Activated T-helper 17 cell treated with anti-CD3 and anti-CD28 coated beads, Interleukin-2, amount 50 U/mL, for 72 hours (primary cell): ENCODE results near the gene KIF22. TPM values are rescaled to one million over a fixed set of nuclear protein-coding genes. Genes with fewer than 3 reads are reported as not detected.

Experiments used
- ATAC-seq: fragments of 150-1000 bp; cut with Tn5 transposase; replicated peaks from 2 replicates; pipeline ENCODE4 v1.10.0; 2021; ENCODE audit warnings: mild to moderate bottlenecking, moderate library complexity
- H3K27ac Mint-ChIP-seq: one replicate; pipeline ENCODE4 v1.8.0; 2022; ENCODE audit warnings: mixed read lengths
- H3K27me3 Mint-ChIP-seq: one replicate; pipeline ENCODE4 v1.8.0; 2022; ENCODE audit warnings: mixed read lengths
- H3K36me3 Mint-ChIP-seq: one replicate; pipeline ENCODE4 v1.8.0; 2022; ENCODE audit warnings: low read depth, mild to moderate bottlenecking, mixed read lengths
- H3K4me1 Mint-ChIP-seq: one replicate; pipeline ENCODE4 v1.8.0; 2022; ENCODE audit warnings: mixed read lengths
- H3K4me3 Mint-ChIP-seq: one replicate; pipeline ENCODE4 v1.8.0; 2022; ENCODE audit warnings: mild to moderate bottlenecking, mixed read lengths
- H3K9me3 Mint-ChIP-seq: one replicate; pipeline ENCODE4 v1.8.0; 2022; ENCODE audit warnings: mixed read lengths
- total RNA-seq, 2 donors: library from RNA; stranded (reverse); gene quantifications; one replicate each; pipeline ENCODE4 v1.2.3, GENCODE V29; 2022

Gene KIF22
- total RNA-seq, 2 donors from 2014 or later = 122 to 139 TPM

DNA sequence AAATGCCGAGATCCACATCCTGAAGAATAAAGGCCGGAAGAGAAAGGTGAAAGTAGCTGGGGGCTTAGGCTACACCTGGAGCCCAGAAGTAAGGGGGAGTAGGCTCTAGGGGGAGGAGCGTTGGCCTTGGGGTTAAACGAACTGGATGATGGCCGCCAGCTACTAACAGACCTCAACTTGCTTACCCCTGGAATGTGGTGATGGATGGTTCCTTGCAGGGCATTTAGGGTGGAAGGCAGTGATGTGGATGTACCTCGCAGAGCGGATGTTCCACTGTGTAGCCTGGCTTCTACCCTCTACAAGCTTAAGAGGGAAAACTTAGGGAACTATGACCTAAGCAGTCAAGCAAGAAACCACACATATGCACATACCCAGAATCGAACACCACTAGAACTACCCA, 13.5 kb downstream of the KIF22 start:
- peak overlapping the region; percentile 97 for H3K27ac Mint-ChIP-seq
- H3K27me3 Mint-ChIP-seq = no peaks in the 10 kb centered on the region
- H3K36me3 Mint-ChIP-seq = peaks cover 84% of the 10 kb centered on the region
- H3K4me1 Mint-ChIP-seq = peaks cover 22% of the 10 kb centered on the region
- ATAC-seq = no peak
- H3K9me3 Mint-ChIP-seq = no peaks in the 10 kb centered on the region
- H3K4me3 Mint-ChIP-seq = peak overlapping the region; percentile 92

GRCh38 chr16:29804455-29805231, 14.1 kb downstream of the KIF22 start:
- no peak for ATAC-seq
- Mint-ChIP-seq H3K4me1 (peaks cover 22% of the 10 kb centered on the region), H3K27me3 (no peaks in the 10 kb centered on the region), H3K27ac (peak overlapping the region; percentile 97), H3K4me3 (peak overlapping the region; percentile 92), H3K9me3 (no peaks in the 10 kb centered on the region), H3K36me3 (peaks cover 84% of the 10 kb centered on the region)

DNA sequence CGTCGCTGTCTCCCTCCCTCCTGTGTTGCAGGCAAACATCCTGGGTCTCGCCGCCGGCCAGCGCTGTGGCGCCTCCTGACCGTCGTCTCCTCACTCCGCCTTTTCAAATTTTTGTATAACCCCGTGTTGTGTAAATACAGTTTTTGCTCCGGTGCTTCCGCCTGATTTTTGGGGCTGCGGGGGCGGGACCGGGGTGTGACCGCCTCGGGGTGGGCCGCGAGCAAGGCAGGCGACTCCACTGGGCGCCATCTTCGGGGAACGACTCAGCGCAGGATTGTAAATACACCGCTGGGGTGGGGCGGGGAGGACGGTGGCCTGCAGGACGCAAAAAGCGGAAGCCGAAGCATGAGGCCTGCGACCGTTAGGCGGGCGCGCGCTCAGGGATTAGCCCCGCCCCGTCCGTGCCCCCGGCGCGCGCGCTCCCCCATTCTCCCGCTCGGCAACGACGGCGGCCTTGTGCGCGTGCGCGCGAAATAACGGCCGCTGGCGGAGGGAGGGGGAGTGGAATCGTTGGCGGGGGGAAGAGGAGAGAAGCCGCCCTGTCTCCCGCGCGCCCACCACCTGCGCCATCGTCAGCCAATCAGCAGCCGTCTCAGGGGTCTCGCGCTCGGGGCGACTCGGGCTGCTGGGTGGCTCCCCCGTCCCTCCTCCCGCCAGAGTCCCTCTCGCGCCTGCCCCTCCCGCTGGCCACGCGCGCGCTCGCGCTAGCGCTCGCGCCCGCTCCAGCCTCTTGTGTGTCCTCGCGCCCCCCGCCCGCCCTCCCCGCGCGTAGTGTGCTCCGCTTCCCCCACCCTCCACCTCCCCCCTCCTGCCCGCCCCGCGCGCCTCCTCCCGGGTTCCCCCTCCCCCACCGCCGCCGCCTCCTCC, 14.9 kb downstream of the KIF22 start:
- ATAC-seq = peak; percentile 63
- Mint-ChIP-seq H3K4me3 (peak overlapping the region; percentile 92), H3K27ac (peak overlapping the region; percentile 97), H3K27me3 (no peaks in the 10 kb centered on the region), H3K4me1 (peaks cover 23% of the 10 kb centered on the region), H3K36me3 (peaks cover 84% of the 10 kb centered on the region), H3K9me3 (no peaks in the 10 kb centered on the region)

GRCh38 chr16:29806099-29806579, 15.6 kb downstream of the KIF22 start, which contains the start of gene MAZ:
TSS of gene MAZ (plus strand) at chr16:29806529. CDS start at chr16:29806702, 173 bp downstream.
- Mint-ChIP-seq H3K4me3 (peak within 1 kb of the TSS; percentile 97), H3K27me3 (no peaks in the 10 kb centered on the region), H3K4me1 (peaks cover 30% of the 10 kb centered on the region), H3K36me3 (peaks cover 85% of the 10 kb centered on the region), H3K9me3 (no peaks in the 10 kb centered on the region), H3K27ac (peak within 1 kb of the TSS; percentile 98)
- no peak for ATAC-seq

DNA sequence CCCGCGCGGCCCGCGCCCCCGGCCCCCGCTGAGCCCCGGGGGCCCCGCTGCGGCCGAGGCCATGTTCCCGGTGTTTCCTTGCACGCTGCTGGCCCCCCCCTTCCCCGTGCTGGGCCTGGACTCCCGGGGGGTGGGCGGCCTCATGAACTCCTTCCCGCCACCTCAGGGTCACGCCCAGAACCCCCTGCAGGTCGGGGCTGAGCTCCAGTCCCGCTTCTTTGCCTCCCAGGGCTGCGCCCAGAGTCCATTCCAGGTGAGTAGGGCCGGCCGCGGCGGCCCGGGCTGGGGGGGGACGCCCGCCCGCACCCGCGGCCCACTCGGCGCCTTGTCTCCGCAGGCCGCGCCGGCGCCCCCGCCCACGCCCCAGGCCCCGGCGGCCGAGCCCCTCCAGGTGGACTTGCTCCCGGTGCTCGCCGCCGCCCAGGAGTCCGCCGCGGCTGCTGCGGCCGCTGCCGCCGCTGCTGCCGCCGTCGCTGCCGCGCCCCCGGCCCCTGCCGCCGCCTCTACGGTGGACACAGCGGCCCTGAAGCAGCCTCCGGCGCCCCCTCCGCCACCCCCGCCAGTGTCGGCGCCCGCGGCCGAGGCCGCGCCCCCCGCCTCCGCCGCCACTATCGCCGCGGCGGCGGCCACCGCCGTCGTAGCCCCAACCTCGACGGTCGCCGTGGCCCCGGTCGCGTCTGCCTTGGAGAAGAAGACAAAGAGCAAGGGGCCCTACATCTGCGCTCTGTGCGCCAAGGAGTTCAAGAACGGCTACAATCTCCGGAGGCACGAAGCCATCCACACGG, 16.3 kb downstream of the KIF22 start:
- Mint-ChIP-seq H3K9me3 (no peaks in the 10 kb centered on the region), H3K4me3 (peak overlapping the region; percentile 97), H3K4me1 (peaks cover 31% of the 10 kb centered on the region), H3K36me3 (peaks cover 80% of the 10 kb centered on the region), H3K27me3 (no peaks in the 10 kb centered on the region), H3K27ac (peak overlapping the region; percentile 98)
- ATAC-seq = no peak

DNA sequence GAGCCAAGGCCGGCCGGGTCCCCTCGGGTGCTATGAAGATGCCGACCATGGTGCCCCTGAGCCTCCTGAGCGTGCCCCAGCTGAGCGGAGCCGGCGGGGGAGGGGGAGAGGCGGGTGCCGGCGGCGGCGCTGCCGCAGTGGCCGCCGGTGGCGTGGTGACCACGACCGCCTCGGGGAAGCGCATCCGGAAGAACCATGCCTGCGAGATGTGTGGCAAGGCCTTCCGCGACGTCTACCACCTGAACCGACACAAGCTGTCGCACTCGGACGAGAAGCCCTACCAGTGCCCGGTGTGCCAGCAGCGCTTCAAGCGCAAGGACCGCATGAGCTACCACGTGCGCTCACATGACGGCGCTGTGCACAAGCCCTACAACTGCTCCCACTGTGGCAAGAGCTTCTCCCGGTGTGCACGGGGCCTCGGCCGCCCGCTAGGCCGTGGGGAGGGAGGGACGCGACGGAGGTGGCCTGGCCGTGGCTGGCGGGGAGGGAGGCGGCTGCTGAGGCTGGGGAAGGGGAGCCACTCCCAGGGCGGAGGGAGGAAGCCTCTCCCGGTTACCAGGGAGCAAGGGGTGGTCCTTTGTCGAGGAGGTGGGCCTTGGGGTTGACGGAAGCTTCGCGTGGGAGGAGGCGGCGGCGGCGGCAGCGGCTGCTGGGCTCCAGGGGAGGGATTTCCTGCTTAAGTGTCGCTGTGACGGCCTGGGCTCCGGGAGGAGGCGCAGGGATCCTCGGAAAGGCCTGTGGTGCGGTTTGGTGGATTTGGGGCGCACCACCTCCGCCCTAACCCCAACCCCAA, 17.1 kb downstream of the KIF22 start:
- H3K27me3 Mint-ChIP-seq = no peaks in the 10 kb centered on the region
- peak overlapping the region; percentile 98 for H3K27ac Mint-ChIP-seq
- H3K9me3 Mint-ChIP-seq = no peaks in the 10 kb centered on the region
- ATAC-seq = peak; percentile 39
- peaks cover 31% of the 10 kb centered on the region for H3K4me1 Mint-ChIP-seq
- peak overlapping the region; percentile 97 for H3K4me3 Mint-ChIP-seq
- H3K36me3 Mint-ChIP-seq = peaks cover 72% of the 10 kb centered on the region

DNA sequence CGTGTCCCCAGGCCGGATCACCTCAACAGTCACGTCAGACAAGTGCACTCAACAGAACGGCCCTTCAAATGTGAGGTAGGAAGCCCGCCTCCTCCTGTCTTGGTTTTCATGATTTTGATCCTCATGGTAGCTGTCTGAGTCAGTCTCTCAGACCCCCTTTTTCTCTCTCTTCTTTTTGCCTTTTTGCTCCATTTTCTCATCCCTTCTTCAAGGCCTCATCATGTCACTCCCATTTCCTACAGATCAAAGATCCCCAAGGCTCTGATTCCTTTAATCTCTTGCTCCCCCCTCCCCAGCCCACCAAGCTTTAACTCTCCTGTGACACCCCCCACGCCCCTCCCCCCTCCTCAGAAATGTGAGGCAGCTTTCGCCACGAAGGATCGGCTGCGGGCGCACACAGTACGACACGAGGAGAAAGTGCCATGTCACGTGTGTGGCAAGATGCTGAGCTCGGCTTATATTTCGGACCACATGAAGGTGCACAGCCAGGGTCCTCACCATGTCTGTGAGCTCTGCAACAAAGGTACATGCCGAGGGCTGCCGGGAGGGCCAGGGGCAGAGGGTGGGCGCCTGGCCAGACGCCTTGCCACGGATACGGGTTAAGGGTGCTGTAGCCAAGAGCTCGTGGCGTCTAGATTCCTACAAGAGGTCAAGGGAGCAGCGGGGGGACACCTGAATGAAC, 17.8 kb downstream of the KIF22 start:
- peaks cover 30% of the 10 kb centered on the region for H3K4me1 Mint-ChIP-seq
- no peaks in the 10 kb centered on the region for H3K9me3 Mint-ChIP-seq
- peak overlapping the region; percentile 97 for H3K4me3 Mint-ChIP-seq
- peak overlapping the region; percentile 98 for H3K27ac Mint-ChIP-seq
- H3K27me3 Mint-ChIP-seq = no peaks in the 10 kb centered on the region
- H3K36me3 Mint-ChIP-seq = peaks cover 65% of the 10 kb centered on the region
- no peak for ATAC-seq

DNA sequence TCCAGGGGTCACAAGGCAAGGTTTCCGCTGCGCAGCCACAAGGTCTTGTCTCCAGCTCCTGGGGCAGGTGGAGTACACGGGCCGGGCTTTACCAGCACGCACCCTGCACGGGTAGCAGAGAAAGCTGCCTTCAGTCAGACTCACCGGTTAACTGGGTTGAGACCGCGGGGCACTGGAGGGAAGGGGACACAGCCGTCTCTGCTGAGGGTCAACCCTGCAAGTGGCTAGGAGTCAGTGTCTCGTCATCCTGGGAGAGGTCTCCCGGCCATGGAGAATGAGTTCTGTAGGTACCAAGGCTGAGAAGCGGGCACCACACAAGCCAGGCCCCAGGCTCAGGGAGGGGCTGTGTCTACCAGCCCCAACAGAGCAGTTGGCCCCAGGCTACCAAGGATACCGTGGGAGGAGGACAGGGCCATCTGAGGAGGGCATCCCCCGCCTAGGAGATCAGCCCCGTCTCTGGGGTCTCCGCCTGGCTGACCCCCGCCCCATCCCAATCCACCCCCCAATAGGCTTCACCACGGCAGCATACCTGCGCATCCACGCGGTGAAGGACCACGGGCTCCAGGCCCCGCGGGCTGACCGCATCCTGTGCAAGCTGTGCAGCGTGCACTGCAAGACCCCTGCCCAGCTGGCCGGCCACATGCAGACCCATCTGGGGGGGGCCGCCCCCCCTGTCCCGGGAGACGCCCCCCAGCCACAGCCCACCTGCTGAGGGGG, 18.6 kb downstream of the KIF22 start:
- Mint-ChIP-seq H3K9me3 (no peaks in the 10 kb centered on the region), H3K27me3 (no peaks in the 10 kb centered on the region), H3K36me3 (peaks cover 56% of the 10 kb centered on the region), H3K27ac (peak overlapping the region; percentile 98), H3K4me3 (peak overlapping the region; percentile 97), H3K4me1 (peaks cover 29% of the 10 kb centered on the region)
- ATAC-seq = no peak

- Mint-ChIP-seq H3K36me3 (peaks cover 49% of the 10 kb centered on the region), H3K9me3 (no peaks in the 10 kb centered on the region), H3K27ac (peak overlapping the region; percentile 86), H3K4me3 (peak overlapping the region; percentile 97), H3K4me1 (peaks cover 30% of the 10 kb centered on the region), H3K27me3 (no peaks in the 10 kb centered on the region)
- no peak for ATAC-seq
Observed at GRCh38 chr16:29809850-29810698, 19.5 kb downstream of the KIF22 start.

- Mint-ChIP-seq H3K27me3 (no peaks in the 10 kb centered on the region), H3K9me3 (no peaks in the 10 kb centered on the region), H3K36me3 (peaks cover 46% of the 10 kb centered on the region), H3K4me1 (peaks cover 30% of the 10 kb centered on the region), H3K4me3 (peak overlapping the region; percentile 97), H3K27ac (peak overlapping the region; percentile 86)
- ATAC-seq = no peak
Observed at GRCh38 chr16:29810699-29811169, 20.2 kb downstream of the KIF22 start.

DNA sequence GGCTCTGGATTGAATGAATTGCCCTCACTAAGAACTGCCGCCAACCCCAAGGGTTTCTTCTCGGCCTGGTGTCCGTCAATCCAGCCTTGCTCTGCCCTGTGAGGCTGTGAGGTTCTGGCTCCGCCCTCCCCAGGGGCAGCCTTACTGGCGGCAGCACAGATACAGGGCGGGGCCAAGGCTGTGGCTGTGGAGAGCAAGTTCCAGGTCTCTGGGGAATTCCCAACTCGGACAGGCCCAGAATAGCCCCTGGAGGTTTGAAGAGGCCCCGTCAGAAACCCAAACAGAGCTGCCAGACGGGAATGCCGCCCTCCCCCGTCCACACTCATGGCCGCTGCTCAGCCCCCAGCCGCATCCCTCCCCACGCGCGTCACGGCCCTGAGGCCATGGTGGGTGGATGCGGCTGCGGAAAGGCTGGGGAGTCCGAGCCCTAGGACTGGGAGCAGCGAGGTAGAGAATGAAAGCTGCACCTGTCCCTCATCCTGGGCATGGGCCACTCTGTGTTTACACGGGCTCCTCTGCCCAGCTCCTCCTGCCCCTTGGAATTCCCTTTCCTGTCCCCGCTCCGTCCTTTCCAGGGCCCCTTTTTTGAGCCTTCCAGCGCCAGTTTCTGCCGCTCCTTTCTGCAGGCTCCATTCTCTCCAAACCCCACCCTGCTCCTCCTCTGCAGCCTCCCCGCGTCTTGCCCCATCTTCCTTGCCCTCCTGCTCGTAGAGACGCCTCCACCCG, 20.8 kb downstream of the KIF22 start:
- peak overlapping the region; percentile 86 for H3K27ac Mint-ChIP-seq
- no peaks in the 10 kb centered on the region for H3K27me3 Mint-ChIP-seq
- H3K4me1 Mint-ChIP-seq = peaks cover 30% of the 10 kb centered on the region
- no peaks in the 10 kb centered on the region for H3K9me3 Mint-ChIP-seq
- ATAC-seq = peak; percentile 65
- peak overlapping the region; percentile 97 for H3K4me3 Mint-ChIP-seq
- H3K36me3 Mint-ChIP-seq = peaks cover 52% of the 10 kb centered on the region
